Stimulated activated CD8-positive, alpha-beta memory T cell treated with anti-CD3 and anti-CD28 coated beads, Interleukin-12 subunit alpha, Interleukin-12 subunit beta, amount 100 ng/mL, for 24 hours (primary cell): Measurements from ENCODE around the gene TBC1D21.

Experiments used
- DNase-seq: peaks from one replicate; pipeline ENCODE4 v3.0.0-alpha.2; 2020; ENCODE audit errors: extremely low read depth

Gene TBC1D21

DNA sequence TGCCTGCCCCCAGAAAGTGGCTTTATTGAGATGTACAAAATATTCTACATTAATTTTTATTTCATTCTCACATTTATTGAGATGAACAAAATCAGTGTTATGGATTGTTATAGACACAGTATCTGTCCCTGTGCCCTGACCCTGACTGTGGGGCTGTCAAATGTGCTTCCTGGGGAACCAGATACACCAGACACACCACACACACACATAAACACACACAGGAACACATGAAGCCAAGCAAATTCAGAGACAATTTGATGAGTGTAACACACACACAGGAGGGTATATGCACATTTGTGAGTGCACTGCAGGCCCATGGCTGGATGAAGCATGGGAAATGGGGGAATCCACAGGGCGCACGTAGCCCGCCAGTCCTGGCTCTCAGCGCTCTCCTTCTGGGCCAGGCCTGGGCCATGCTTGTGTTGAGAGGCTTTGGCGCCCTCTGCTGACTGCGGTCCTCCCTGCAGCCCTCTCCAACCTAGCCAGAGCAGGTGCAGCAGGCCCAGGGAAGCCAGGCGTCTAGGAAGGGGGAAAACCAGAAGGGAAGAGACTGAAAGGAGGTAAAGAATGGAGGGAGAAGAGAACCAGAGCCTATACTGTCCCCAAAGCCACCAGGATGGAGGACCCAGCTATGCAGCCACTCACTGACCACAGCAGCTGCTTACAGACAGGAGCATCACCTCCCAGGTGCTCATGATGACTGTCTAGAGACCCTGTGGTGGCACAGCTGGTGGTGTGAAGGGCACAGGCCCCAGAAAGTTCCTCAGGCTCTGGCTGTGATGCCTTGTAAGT lies 34.9 kb downstream of the TBC1D21 start:
- DNase-seq = peak; percentile 49

DNA sequence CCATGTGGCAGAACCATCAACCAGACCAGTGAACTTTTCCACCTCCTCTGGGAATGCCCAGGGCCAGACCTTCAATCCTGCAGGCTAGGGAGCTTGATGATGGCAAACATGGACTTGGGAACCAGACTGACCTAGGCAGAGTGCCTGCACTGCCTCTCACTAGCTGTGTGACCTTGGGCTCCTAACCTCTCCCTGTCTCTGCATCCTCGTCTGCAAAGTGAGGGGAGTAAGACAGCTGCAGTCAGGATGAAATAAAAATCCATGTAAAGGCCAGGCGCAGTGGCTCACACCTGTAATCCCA lies 35.4 kb downstream of the TBC1D21 start:
- DNase-seq = no peak

DNA sequence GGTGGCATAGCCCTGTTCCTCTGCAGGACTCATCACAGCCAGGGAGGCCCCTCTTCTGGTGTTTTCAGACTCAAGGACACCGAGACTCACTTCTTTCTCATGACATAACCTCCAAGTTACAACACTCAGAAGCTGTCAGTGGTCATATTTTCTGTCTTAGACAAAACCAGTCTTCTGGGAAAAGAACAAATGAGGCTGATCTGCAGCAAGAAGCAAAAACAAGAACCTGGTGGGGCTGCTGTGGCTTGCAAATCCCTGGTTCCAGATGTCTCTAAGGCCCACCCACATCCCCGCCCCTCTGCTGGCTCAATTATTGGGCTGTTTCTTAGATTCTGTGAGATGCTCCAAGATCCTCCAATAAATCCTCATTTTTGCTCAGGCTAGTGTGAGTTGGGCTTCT lies 36.3 kb downstream of the TBC1D21 start:
- DNase-seq = no peak

DNA sequence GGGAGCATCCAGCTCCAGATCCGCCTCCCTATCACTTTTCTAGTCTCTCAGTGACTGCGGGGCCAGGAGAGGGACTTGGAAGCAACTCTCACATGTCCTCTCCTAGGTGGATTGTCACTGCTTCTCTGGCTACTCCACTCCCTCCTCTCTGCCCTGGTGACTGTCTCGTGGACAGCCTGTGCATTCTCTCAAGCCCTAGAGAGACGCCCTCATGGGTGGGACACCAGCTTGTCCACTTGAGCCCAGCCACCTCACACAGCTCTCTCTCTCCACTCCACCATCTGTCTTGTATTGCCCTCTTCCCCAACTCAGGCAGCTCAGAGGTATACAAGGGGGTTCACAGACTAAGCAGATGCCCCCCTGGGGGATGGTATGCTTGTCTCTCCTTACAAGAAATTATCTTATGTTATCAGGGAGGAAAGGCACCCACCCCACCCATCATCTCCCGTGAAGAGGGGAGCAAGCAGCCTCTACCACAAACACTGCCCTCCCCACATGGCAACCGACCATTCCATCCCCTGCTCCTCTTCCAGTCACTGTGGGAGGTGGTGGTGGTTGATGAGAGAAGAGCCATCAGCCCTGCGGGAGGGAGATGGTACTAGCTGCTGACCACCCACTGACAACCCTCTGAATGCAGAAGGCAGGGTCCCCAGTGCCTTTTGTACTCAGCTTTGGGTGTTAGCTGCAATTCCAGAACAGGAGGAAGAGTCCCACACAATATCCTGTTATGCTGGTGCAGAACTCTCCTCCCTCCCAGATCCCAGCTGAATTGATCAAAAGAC lies 37.3 kb downstream of the TBC1D21 start:
- DNase-seq = no peak

DNA sequence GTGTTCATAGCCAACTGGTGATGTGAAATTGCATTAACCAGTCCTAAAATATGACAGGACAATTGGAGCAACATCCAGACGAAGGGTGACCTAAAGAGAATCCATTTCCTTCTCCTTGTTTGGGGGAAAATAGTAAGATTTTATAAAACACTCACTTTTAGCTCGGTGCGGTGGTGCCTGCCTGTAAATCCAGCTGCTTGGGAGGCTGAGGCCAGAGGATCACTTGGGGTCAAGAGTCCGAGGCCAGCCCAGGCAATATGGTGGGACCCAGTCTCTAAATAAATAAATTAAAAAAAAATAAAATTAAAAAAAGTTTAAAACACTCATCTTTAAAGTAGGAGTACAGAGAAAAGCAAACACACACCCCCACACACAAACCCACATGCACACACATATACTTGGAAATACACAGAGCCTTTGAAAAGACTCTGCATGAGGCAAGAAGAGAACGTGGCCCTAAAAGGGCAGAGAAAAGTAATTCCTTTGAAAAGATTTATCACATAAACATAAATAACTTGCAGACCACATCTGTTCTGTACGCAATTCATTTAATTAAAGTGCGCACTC lies 38.7 kb downstream of the TBC1D21 start:
- no peak for DNase-seq

DNA sequence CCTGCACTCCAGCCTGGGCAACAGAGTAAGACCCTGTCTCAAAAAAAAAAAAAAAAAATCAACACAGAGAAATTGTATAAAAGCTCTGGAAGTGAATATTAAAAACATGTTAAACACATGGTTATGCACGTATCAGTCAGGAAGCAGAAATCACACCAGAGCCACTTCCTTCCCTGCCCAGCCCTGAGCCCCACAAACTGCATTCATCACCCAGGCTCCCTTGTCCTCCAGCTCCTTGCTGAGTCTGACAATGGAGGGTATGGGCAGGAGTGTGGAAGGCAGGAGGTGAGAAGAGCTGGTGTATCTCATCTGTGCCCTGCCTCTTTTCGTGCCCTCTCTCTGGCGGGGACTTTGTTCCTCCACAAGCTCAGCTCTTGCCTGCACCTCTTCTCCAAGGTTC lies 40.8 kb downstream of the TBC1D21 start:
- no peak for DNase-seq

DNA sequence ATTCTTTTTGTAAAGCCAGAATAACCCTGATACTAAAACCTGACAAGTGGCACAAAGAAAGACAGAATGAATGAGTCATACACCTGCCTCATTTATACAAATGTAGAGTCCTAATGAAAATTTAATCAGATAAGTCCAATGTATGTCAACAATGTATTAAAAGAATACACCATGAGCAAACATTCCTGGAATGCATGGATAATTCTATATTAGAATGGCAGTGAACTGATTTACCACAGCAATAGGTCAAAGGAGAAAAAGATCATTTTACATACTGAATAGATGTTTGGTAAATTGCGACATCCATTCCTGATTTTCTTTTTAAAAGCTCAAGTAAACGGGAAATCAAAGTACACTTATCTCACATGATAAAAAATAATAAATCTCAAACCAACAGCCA lies 41.7 kb downstream of the TBC1D21 start:
- DNase-seq = no peak

DNA sequence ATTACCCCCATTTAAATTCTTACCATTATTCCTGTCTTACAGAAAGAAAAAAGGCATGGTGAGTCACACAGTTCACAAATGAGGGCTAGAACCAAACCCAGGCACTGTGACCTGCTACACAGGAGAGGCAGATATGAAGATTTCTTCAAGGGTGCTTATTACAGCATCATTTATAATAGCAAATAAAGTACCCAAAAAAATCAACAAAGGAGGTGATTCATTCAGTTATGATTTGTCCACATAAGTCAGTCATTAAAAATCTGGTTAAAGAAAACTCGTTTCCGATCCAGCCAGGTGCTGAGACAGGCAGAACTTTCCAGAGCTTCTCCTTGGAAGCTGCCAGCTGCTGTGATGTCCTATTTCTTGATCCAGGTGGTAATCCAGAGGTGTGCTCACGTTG lies 45.4 kb downstream of the TBC1D21 start:
- DNase-seq = no peak

DNA sequence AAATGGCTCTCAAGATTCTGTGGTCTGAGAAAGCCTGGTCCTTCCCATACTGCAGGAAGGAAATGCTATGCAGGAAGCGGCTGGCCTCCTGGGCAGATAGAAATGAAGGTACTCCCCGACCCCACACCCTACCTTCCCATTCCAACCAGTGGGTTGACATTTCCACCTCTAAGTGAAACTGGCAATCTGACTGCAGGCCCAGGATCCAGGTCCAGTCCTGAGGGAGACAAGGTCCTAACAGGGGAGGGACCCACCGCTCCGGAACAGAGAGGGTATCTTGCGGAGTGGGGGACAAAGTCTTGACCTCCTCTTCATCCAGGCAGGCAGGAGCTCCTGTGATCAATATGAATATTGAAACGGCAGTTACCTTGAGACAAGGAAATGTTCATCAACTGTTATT lies 46.3 kb downstream of the TBC1D21 start:
- no peak for DNase-seq

DNA sequence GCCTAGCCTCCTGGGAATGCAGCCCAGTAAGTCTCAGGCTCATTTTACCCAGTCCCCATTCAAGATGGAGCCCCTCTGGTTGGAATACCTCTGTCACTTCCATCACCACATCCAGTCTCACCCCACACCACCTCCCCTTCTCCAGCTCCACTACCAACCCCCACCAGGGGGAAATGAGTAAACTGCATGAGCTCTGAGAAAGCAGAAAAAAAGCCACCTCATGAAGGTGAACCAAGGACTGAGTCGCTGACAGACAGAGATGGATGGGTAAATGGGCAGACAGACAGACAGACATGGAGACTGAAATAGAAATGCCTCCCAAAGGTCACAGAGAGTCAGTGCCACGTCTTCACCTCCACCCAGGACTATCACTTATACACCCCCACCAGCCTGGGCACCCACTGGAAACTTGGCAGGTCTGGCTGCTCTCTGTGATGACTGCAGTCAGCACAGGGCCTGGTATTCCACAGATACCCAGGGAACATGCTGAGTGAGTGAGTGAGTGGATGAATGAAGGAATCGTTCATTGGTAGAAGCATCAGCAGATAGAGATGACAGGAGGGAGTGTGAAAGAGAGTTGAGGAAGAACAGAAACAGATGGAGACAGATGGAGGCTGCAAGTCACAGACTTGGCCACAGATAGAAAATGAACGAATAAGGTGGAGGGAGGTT lies 48.0 kb downstream of the TBC1D21 start:
- no peak for DNase-seq

DNA sequence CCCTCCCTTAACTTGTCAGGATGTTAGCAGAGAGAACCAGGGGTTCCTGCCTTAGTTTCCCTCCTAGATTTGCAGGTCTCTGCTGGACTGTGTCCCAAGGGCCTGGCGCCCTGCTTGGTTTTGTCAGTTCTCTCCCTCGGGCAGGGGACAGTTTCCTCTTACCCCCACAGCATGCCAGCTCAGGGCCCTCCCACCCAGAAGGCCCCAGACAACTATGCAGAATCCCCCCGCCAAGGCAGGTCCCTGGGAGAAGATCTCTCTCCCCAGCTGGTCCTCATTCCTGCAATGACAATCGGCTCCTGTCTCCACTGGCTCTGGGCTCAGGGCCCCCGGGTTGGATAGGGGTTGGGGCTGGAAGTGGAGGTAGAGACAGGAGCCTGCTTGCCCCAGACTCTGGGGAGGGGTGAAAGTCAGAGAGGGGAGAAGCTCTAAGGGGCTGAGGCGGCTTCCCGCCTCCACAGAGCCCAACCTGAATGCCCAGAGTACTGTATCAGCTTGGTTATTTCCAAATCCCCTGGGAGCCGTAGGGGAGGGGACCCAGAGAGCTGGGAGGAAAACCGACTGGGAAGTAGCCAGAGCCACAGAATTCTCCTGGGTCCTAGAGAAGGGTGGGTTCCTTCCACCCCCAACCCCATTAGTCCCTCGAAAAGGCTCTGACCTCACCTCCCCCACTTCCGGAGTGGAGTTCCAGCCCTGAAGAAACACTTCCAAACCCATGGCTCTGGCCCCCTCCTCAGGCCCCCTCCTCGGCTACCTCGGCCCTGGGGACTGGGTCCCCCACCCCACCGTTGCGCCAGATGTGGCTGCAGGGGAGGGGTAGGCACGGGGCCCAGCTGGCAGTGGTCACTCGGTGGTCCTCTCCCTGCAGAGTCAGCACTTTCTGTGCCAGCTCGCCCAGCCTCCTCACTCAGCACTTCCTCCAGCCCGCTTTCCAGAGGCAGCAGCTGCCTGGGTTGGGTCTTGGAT lies 49.1 kb downstream of the TBC1D21 start:
- DNase-seq = no peak

DNA sequence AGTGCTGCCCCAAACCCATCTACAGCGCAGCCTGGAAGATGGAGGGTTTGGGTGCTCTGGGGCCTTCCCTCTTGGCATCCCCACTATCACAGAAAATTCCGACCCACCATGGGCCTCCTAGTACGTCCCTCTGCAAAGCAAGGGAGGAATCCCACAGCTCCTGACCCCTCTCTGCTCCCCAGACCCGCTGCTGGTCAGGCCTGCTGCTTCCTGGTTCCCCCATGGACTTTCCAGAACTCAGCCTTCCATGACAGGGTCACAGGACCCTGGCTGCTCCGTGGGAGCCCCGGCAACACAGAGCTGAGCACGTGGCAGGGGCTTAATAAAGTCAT lies 49.8 kb downstream of the TBC1D21 start:
- no peak for DNase-seq

DNA sequence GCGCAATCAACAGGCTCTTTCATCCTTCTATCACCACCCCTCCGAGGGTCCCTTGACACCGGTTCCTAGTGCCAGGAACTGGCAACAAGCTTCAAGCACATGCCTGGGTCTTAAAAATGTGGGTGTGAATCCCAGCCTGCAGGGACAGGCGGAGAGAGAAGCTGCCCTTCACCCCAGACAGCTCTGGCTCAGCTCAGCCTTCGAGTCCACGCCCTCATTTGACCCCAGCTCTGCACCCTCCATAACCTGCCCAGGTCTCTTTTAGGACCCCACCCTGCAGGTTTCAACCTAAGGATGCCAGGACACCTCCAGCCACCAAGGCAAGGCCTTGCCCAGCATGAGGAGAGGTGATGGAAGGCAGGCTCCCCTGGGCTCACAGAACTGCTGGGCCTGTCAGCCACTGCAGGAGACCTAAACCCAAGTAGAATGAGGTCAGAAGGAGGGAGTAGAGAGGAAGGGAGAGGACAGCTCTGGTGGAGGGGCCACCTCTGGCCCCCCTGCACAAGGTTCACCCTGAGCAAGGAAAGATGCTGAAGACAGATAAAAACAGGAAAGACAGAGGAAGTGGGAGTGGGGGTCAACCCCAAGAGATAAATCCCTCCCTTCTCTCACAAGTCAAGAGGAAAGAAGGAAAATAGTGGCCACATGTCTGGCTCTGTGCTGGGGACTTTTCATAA lies 50.3 kb downstream of the TBC1D21 start:
- no peak for DNase-seq

DNA sequence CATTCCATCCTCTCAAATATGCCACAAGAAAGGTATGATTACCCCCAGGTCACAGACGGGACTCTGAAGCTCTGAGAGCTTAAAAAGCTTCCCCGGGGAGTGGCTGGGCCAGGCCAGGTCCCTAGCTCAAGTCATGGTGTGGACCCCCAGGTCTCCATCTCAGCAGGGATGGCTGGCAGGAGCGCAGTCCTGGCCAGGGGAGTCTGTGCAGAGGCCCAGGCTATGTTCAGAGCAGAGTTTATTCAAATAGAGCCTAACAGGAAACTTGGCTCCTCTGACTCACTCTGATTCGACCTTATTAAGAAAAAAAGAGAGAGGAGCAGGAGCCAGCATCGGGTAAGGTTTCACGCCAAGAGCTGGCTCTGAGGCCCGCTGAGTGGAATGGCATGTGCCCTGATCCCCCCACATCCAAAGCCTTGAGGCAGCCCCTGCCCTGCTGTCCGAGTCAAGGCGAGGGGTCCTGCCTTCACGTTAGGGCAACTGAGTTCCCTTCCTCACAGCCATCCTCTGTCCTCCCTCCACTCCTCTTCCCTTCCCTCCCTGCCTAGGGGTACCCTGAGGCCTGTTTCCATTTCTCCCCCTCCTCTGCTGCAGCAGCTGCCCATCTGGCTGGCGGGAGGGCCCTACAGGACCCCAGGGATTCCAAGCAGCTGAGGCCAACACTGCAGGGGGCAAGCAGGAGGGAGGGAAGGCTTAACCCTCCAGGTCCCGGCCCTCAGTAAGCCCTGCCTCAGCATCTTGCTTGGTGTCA lies 51.0 kb downstream of the TBC1D21 start:
- no peak for DNase-seq

DNA sequence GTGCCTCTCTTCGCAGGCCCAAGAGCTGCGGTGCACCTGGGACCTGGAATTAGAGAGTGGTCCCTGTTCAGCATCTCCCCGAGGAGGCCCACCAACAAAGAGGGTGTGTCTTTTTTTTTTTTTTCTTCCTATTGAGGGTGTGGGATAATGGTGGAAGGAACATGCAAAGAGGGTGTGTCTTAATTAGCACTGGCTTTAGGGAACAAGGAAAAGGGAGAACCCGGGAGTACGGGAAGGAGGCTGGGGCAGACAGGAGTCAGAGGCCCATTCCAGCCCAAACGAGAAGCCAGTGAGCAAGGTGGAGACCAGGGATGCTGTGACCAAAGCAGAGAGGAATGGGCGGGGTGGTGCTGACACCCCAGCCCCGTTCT lies 52.5 kb downstream of the TBC1D21 start:
- DNase-seq = no peak

DNA sequence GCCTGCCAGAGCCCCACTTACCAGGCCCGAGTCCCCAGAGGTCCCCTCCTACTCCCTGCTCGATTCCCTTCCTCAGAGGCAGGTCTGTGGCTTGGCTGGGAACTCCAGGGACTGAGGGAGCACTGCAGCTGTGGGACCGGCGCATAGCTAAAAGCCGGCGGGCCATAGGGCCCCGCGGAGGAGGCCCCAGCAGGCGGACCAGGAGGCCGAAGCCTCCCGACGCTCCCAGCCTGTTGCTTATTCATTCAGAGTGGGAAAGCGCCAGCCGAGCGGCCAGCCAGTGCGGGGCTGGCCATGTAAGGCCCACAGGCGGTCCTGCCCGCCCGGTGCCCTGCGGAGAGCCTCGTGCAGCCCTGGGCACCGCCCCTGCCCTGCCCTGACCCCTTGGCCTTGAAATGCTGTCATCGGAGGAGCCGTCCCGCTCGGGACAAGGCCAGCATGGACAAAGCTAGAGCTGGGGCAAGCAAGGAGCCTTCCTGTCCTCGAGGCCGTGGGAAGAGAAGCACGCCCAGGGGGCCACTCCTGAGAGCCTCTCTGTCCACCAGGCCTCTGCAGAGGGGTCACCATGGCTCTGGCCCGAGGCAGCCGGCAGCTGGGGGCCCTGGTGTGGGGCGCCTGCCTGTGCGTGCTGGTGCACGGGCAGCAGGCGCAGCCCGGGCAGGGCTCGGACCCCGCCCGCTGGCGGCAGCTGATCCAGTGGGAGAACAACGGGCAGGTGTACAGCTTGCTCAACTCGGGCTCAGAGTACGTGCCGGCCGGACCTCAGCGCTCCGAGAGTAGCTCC lies 53.0 kb downstream of the TBC1D21 start, which contains the start of gene LOXL1:
TSS of gene LOXL1 (plus strand) at position 244 of the 784 bp plus-strand sequence. CDS start at position 566, 322 bp downstream.
- DNase-seq = no peak

DNA sequence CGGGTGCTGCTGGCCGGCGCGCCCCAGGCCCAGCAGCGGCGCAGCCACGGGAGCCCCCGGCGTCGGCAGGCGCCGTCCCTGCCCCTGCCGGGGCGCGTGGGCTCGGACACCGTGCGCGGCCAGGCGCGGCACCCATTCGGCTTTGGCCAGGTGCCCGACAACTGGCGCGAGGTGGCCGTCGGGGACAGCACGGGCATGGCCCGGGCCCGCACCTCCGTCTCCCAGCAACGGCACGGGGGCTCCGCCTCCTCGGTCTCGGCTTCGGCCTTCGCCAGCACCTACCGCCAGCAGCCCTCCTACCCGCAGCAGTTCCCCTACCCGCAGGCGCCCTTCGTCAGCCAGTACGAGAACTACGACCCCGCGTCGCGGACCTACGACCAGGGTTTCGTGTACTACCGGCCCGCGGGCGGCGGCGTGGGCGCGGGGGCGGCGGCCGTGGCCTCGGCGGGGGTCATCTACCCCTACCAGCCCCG lies 53.7 kb downstream of the TBC1D21 start:
- DNase-seq = no peak

DNA sequence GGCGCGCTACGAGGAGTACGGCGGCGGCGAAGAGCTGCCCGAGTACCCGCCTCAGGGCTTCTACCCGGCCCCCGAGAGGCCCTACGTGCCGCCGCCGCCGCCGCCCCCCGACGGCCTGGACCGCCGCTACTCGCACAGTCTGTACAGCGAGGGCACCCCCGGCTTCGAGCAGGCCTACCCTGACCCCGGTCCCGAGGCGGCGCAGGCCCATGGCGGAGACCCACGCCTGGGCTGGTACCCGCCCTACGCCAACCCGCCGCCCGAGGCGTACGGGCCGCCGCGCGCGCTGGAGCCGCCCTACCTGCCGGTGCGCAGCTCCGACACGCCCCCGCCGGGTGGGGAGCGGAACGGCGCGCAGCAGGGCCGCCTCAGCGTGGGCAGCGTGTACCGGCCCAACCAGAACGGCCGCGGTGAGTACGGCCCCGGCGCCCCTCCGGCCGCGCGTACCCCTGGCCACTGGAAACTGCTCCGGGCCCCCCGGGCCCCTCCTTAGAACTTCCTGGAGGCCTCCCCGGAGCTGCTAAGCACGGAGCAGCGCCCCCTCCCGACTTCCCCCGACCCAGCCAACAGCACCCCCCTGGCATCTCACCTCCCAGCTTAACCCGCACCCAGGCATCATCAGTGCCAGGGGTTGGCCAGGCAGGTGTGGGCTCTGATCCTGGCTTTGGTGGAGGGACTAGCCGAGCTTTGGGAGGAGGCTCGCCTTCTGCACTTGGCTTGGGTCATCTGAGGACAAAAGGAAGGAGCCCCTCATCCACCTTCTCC lies 54.3 kb downstream of the TBC1D21 start:
- DNase-seq = peak; percentile 49

DNA sequence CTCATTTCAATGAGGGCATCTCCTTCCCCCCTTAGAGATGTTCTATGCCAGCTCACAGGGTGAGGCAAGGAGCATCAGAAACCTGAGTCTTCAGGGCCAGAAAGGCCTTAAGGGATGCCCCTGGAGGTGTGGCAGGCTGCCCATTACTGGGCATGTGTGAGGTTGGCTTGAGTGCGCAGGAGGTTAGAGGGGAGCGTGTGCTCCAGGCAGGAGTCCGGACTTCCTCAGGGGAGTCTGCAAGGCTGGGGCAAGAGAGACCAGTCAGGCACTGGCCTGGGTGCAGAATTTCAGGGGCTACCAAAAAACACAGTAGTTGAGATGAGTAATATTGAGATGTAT lies 54.8 kb downstream of the TBC1D21 start:
- no peak for DNase-seq
